ENCODE data around the gene TSPAN12. TPM values are rescaled to one million over a fixed set of nuclear protein-coding genes. Genes with fewer than 3 reads are reported as not detected.
"Not testable (repeated sequence)": the region's sequence is repeated elsewhere in the genome, so short reads cannot be mapped to it uniquely, and the experiment has no call there.

The TSPAN12 gene
- polyA plus RNA-seq, 1 donor, result 99.6 TPM

DNA sequence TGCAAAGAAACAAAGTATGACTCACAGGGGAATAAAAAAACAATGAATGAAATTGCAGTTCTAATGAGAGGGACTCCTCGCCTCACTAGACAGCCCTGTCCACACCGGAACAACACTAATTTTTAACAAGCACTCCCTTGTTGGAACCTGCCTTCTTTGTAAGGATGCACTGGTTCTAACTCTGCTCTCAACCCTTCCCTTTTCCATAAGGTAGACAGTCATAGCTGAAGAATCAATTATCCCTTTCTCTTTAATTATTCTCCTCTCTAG is 65.1 kb downstream of the TSPAN12 start:
- WGBS (ENCODE audit: insufficient coverage, low lambda C conversion rate), result 93% methylated on average over 2 of the region's 2 CpGs

DNA sequence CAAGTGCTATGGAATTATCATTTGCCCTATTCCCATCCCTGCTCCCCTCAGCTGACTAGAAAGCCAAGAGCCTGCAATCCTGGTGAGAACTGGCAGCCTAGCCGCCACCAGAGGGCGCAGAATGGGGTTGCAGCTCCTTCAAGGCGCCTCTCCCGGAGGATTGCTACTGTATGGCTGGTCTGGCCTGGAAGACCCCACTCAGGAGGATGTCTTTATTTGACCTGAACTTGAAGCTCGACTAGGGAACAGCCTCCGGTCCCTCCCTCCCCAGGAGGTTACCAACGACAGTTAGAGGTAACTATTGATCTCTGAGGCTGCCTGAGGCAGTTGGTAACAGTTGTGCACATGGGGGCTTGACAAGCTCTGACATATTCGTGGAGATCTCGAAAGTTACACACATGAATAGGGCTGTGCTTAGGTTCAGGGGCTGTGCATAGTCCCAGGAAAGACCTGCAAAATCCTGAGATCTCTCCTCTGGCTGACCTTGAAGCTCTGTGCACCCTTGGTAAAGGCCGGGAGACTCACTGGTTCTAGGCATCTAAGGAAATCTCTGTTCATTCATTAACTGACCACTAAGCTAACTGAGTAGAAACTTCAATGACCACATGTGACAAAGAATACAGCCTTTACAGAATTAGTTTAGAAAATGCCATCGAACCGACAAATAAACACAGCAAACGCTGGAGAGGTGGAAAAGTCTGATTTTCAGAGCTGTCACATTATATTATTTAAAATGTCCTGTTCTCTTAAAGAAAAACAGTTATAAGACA is 65.7 kb downstream of the TSPAN12 start:
- Histone ChIP-seq H3K27me3 (ENCODE audit: control insufficient read depth, insufficient read depth, low read length) (no peaks in the 10 kb centered on the region), H3K27ac (ENCODE audit: low read length) (no peak overlapping the region), H3K9me3 (ENCODE audit: control insufficient read depth, low read depth, low read length) (peaks cover 2% of the 10 kb centered on the region), H3K4me1 (ENCODE audit: control insufficient read depth, insufficient read depth, low read length) (no peaks in the 10 kb centered on the region), H3K4me3 (ENCODE audit: low read length) (no peak overlapping the region), H3K36me3 (ENCODE audit: control insufficient read depth, insufficient read depth, low read length) (peaks cover 17% of the 10 kb centered on the region)
- WGBS (ENCODE audit: insufficient coverage, low lambda C conversion rate), result 88% methylated on average over 5 of the region's 13 CpGs
- peak; percentile 63 to 69 for DNase-seq

More for the DNA sequence above, 65.1 kb downstream of the TSPAN12 start:
- Histone ChIP-seq H3K27ac (ENCODE audit: low read length) (no peak overlapping the region), H3K27me3 (ENCODE audit: control insufficient read depth, insufficient read depth, low read length) (no peaks in the 10 kb centered on the region), H3K36me3 (ENCODE audit: control insufficient read depth, insufficient read depth, low read length) (peaks cover 22% of the 10 kb centered on the region), H3K9me3 (ENCODE audit: control insufficient read depth, low read depth, low read length) (peaks cover 2% of the 10 kb centered on the region), H3K4me3 (ENCODE audit: low read length) (no peak overlapping the region), H3K4me1 (ENCODE audit: control insufficient read depth, insufficient read depth, low read length) (no peaks in the 10 kb centered on the region)
- DNase-seq, result no peak

DNA sequence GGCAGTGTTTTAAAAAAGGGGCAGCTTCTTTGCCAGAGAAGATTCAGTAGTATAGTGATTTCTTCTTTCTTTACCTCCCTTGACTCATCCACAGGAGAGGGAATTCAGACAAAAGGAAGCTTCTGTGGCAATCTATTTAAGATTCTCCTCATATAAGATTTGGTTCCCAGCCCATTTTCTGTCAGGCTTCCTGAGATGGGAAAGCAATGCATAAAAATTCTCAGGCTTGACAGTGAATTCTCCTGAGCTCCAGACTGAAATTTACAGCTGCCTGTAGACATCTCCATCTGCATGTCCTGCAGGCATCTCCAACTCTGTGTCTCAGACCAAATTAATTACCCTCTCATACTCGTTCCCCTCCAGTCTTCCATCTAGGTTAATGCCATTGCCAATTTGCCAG is 72.8 kb downstream of the TSPAN12 start:
- no peaks in the 10 kb centered on the region for H3K9me3 ChIP-seq (ENCODE audit: control insufficient read depth, low read depth, low read length)
- peaks cover 9% of the 10 kb centered on the region for H3K36me3 ChIP-seq (ENCODE audit: control insufficient read depth, insufficient read depth, low read length)
- no peaks in the 10 kb centered on the region for H3K27me3 ChIP-seq (ENCODE audit: control insufficient read depth, insufficient read depth, low read length)
- no peaks in the 10 kb centered on the region for H3K4me1 ChIP-seq (ENCODE audit: control insufficient read depth, insufficient read depth, low read length)
- H3K27ac ChIP-seq (ENCODE audit: low read length), result no peak overlapping the region
- DNase-seq, result no peak
- no peak overlapping the region for H3K4me3 ChIP-seq (ENCODE audit: low read length)
- WGBS (ENCODE audit: insufficient coverage, low lambda C conversion rate), result 100% methylated on average over 1 of the region's 1 CpG

DNA sequence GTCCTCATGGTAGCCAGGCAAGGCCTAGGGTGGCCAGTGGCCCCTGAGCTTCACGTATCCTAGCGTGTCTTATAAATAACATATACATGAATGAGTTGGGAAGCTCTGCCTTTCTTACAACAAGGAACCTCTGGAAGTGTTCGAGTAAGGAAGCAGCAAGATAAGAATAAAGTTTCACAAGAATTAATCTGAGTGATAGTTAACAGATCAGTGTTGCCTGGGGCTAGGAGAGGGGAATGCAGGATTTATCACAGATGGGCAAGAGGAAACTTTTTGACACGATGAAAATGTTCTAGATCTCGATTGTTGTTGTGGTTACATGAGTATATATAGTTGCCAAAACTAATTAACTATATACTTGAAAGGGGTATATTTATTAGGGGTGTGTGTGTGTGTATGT is 74.2 kb downstream of the TSPAN12 start:
- no peak overlapping the region for H3K4me3 ChIP-seq (ENCODE audit: low read length)
- H3K36me3 ChIP-seq (ENCODE audit: control insufficient read depth, insufficient read depth, low read length), result no peaks in the 10 kb centered on the region
- WGBS (ENCODE audit: insufficient coverage, low lambda C conversion rate), result no CpG with 5 or more reads among the region's 5 CpGs
- H3K27me3 ChIP-seq (ENCODE audit: control insufficient read depth, insufficient read depth, low read length), result no peaks in the 10 kb centered on the region
- H3K4me1 ChIP-seq (ENCODE audit: control insufficient read depth, insufficient read depth, low read length), result no peaks in the 10 kb centered on the region
- no peaks in the 10 kb centered on the region for H3K9me3 ChIP-seq (ENCODE audit: control insufficient read depth, low read depth, low read length)
- no peak overlapping the region for H3K27ac ChIP-seq (ENCODE audit: low read length)
- no peak for DNase-seq

DNA sequence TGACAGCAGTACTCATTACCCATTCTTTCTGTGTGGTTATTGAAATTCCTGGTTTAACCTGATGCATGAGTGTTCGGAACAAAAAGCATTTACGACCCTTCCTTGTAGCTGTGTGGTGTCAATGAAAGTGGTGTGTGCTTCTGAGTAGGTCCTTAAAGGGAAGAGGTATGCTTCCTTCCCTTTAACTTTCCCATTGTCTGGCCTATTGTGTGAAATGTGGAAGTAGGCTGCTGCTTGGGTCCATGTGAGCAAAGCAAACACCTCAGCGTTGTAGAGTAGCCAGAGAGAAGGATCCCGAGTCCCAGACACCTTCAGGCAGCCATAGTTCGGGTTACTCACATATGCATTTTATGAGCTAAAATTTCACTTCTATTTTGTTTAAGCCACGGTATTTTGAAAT is 74.7 kb downstream of the TSPAN12 start:
- Histone ChIP-seq H3K9me3 (ENCODE audit: control insufficient read depth, low read depth, low read length) (no peaks in the 10 kb centered on the region), H3K36me3 (ENCODE audit: control insufficient read depth, insufficient read depth, low read length) (no peaks in the 10 kb centered on the region), H3K4me3 (ENCODE audit: low read length) (no peak overlapping the region), H3K27ac (ENCODE audit: low read length) (no peak overlapping the region), H3K4me1 (ENCODE audit: control insufficient read depth, insufficient read depth, low read length) (no peaks in the 10 kb centered on the region), H3K27me3 (ENCODE audit: control insufficient read depth, insufficient read depth, low read length) (no peaks in the 10 kb centered on the region)
- WGBS (ENCODE audit: insufficient coverage, low lambda C conversion rate), result 100% methylated on average over 1 of the region's 6 CpGs
- DNase-seq, result no peak

DNA sequence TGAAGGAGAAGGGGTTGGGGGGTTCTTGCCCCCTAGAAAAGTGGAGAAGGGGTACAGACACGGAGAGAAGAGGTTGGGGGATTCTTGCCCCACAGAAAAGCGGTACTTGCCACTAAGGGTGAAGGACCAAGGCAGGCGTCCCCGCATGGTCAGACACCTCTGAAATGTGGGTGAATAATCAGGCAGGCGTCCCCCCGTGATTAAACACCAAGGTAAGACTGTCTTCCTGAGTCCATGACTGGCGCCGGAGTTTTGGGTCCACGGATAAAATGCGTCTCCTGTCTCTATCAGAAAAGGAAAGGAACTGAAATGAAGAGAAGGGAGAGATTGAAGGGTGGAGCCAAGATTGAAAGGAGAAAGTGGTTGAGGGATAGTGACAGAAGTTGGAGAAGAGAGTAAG is 76.0 kb downstream of the TSPAN12 start:
- not testable (repeated sequence) for H3K27me3 ChIP-seq (ENCODE audit: control insufficient read depth, insufficient read depth, low read length); H3K9me3 ChIP-seq (ENCODE audit: control insufficient read depth, low read depth, low read length); H3K36me3 ChIP-seq (ENCODE audit: control insufficient read depth, insufficient read depth, low read length); H3K4me1 ChIP-seq (ENCODE audit: control insufficient read depth, insufficient read depth, low read length); H3K27ac ChIP-seq (ENCODE audit: low read length); H3K4me3 ChIP-seq (ENCODE audit: low read length); DNase-seq
- WGBS (ENCODE audit: insufficient coverage, low lambda C conversion rate), result 90% methylated on average over 2 of the region's 10 CpGs

DNA sequence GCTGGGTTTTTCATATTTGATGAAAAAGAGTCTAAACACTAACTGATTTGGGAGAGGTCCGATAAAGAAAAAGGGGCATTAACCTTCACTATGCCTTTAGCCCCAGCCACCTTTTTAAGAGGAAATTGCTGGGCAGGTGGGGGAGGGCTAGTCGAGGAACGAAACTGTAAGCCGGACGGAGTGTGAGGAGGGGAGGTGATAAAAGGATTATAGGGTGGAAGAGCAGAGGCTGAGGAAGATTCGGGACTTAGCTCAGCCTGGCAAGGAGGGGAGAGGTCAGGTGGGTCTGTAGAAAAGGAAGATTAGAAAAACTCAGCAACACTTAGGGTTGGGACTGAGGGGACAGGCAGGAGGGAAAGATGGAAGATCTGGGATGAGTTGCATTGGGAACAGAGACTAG is 77.0 kb downstream of the TSPAN12 start:
- no peaks in the 10 kb centered on the region for H3K27me3 ChIP-seq (ENCODE audit: control insufficient read depth, insufficient read depth, low read length)
- H3K4me1 ChIP-seq (ENCODE audit: control insufficient read depth, insufficient read depth, low read length), result no peaks in the 10 kb centered on the region
- no peaks in the 10 kb centered on the region for H3K36me3 ChIP-seq (ENCODE audit: control insufficient read depth, insufficient read depth, low read length)
- H3K9me3 ChIP-seq (ENCODE audit: control insufficient read depth, low read depth, low read length), result no peaks in the 10 kb centered on the region
- no peak overlapping the region for H3K27ac ChIP-seq (ENCODE audit: low read length)
- WGBS (ENCODE audit: insufficient coverage, low lambda C conversion rate), result 84% methylated on average over 5 of the region's 6 CpGs
- no peak overlapping the region for H3K4me3 ChIP-seq (ENCODE audit: low read length)
- DNase-seq, result no peak

DNA sequence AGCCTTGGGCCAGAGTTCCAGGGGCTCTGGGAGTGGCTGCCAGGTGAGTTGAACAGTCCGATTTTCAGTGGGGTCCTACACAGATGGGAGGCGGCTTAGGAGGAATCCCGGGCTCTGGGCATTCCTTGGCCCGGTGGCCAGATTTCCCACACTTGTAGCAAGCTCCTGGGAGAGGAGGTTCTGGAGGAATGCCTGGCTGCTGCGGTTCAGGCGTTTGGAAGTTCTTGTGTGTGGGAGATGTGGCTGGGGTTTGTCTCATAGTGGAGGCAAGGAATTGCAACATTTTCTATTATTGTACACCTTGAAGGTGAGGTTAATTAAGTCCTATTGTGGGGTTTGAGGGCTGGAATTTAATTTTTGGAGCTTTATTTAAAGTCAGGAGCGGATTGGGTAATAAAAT is 77.5 kb downstream of the TSPAN12 start:
- WGBS (ENCODE audit: insufficient coverage, low lambda C conversion rate), result no CpG with 5 or more reads among the region's 7 CpGs
- not testable (repeated sequence) for H3K36me3 ChIP-seq (ENCODE audit: control insufficient read depth, insufficient read depth, low read length); H3K27me3 ChIP-seq (ENCODE audit: control insufficient read depth, insufficient read depth, low read length); H3K4me1 ChIP-seq (ENCODE audit: control insufficient read depth, insufficient read depth, low read length); H3K27ac ChIP-seq (ENCODE audit: low read length); H3K4me3 ChIP-seq (ENCODE audit: low read length); DNase-seq; H3K9me3 ChIP-seq (ENCODE audit: control insufficient read depth, low read depth, low read length)

DNA sequence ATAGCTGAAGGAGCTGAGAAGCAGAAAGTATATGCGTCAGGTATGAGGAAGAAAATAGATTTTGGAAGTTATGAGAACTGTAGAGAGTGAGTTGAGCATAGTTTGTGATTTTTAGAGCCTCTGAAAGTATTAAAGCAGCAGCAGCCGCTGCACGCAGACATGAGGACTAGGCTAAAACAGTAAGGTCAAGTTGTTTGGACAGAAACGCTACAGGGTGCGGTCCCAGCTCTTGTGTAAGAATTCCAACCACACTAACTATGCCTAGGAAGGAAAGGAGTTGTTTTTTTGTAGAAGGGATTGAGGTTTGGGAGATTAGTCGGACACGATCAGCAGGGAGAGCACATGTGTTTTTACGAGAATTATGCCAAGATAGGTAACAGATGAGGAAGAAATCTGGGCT is 78.9 kb downstream of the TSPAN12 start:
- DNase-seq; H3K9me3 ChIP-seq (ENCODE audit: control insufficient read depth, low read depth, low read length); H3K27me3 ChIP-seq (ENCODE audit: control insufficient read depth, insufficient read depth, low read length); H3K36me3 ChIP-seq (ENCODE audit: control insufficient read depth, insufficient read depth, low read length); H3K4me3 ChIP-seq (ENCODE audit: low read length); H3K4me1 ChIP-seq (ENCODE audit: control insufficient read depth, insufficient read depth, low read length); H3K27ac ChIP-seq (ENCODE audit: low read length): not testable (repeated sequence)
- WGBS (ENCODE audit: insufficient coverage, low lambda C conversion rate), result 100% methylated on average over 1 of the region's 8 CpGs

DNA sequence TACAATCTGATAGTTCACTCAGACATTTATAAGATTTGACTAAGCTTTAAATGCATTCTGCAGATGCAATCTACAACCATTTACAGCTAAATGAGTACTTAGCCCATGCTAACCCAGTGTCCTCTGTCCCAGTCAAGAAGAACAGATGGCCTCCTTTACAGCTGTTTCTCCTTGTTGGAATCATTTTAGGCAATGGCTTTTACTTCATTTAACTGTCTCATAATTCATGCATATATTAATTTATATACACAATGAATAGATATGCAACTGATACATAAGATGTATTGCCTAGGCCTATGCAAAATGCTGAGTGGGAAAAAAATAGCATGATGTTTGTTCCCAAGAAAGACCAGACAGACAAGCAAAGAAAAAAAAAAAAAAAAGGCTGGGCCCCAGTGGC is 82.2 kb downstream of the TSPAN12 start:
- H3K36me3 ChIP-seq (ENCODE audit: control insufficient read depth, insufficient read depth, low read length), result no peaks in the 10 kb centered on the region
- H3K4me1 ChIP-seq (ENCODE audit: control insufficient read depth, insufficient read depth, low read length), result no peaks in the 10 kb centered on the region
- H3K27ac ChIP-seq (ENCODE audit: low read length), result no peak overlapping the region
- DNase-seq, result no peak
- H3K27me3 ChIP-seq (ENCODE audit: control insufficient read depth, insufficient read depth, low read length), result no peaks in the 10 kb centered on the region
- H3K9me3 ChIP-seq (ENCODE audit: control insufficient read depth, low read depth, low read length), result no peaks in the 10 kb centered on the region
- no peak overlapping the region for H3K4me3 ChIP-seq (ENCODE audit: low read length)

DNA sequence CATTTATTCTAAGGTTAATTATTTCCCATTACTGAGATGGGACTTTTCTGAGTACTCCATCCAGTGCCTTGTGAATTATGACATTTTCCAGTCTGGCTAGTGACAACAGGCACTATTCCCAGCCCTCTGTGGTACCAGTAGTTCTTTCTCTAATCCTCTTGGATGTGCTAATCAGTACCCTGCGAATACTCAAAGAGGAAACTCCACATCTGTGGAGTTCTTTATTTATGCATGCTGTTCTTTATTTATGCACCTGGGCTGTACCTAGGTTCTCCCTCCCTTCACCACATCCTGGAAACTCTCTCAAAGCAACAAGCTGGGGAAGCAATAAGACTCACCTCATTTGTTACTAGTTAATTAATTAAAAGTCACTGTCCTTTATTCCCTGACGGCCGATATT is 83.5 kb downstream of the TSPAN12 start:
- WGBS (ENCODE audit: insufficient coverage, low lambda C conversion rate), result 71% methylated on average over 2 of the region's 3 CpGs
- H3K27me3 ChIP-seq (ENCODE audit: control insufficient read depth, insufficient read depth, low read length), result no peaks in the 10 kb centered on the region
- H3K4me1 ChIP-seq (ENCODE audit: control insufficient read depth, insufficient read depth, low read length), result no peaks in the 10 kb centered on the region
- H3K9me3 ChIP-seq (ENCODE audit: control insufficient read depth, low read depth, low read length), result no peaks in the 10 kb centered on the region
- no peak overlapping the region for H3K4me3 ChIP-seq (ENCODE audit: low read length)
- no peak overlapping the region for H3K27ac ChIP-seq (ENCODE audit: low read length)
- no peaks in the 10 kb centered on the region for H3K36me3 ChIP-seq (ENCODE audit: control insufficient read depth, insufficient read depth, low read length)
- no peak for DNase-seq

All from large intestine (tissue), 3 donors.